DND-41 (cell line): ENCODE measurements around the gene PAQR6.
A peak's percentile ranks its signal among the peaks of the same experiment; 100 is the strongest.

Source experiments
- ATAC-seq: fragments of 200-7000 bp; cut with Tn5 transposase; 3 replicates; pipeline ENCODE4 v1.9.1; 2021; ENCODE audit warnings: low read depth; ENCODE audit not compliant: insufficient read depth
- DNase-seq: peaks from one replicate; pipeline ENCODE4 v3.0.0-alpha.2; 2020
- H2AFZ ChIP-seq: 2 replicates; pipeline ENCODE4 v1.6.0; 2012; ENCODE audit warnings: low read depth, low read length
- H3K27ac ChIP-seq: 2 replicates; pipeline ENCODE4 v1.5.1; 2012; ENCODE audit warnings: low read length, inconsistent platforms
- H3K27me3 ChIP-seq: fragments of 200-600 bp; sonication (generic); 2 replicates; pipeline ENCODE4 v1.6.0; 2012; ENCODE audit warnings: low read length, mild to moderate bottlenecking, inconsistent platforms; ENCODE audit not compliant: insufficient read depth, poor library complexity
- H3K36me3 ChIP-seq: 2 replicates; pipeline ENCODE4 v1.5.1; 2012; ENCODE audit warnings: low read length, inconsistent platforms; ENCODE audit not compliant: insufficient read depth
- H3K4me1 ChIP-seq: 2 replicates; pipeline ENCODE4 v1.5.1; 2012; ENCODE audit warnings: mild to moderate bottlenecking, low read length; ENCODE audit not compliant: insufficient read depth
- H3K4me2 ChIP-seq: 2 replicates; pipeline ENCODE4 v1.6.0; 2012; ENCODE audit warnings: mild to moderate bottlenecking, moderate library complexity, low read length, inconsistent platforms; ENCODE audit not compliant: insufficient read depth
- H3K4me3 ChIP-seq, 2 experiments: fragments of 200-600 bp in 1 of 2; shearing (Covaris generic) in 1 of 2; 2 replicates each; pipeline ENCODE4 v1.5.1; 2012 to 2016; ENCODE audit warnings: inconsistent platforms in 2 of 2, low read length in 2 of 2, mild to moderate bottlenecking in 2 of 2, low read depth in 1 of 2, moderate library complexity in 1 of 2
- H3K79me2 ChIP-seq: 2 replicates; pipeline ENCODE4 v1.6.0; 2012; ENCODE audit warnings: low read length, inconsistent platforms; ENCODE audit not compliant: insufficient read depth
- H3K9ac ChIP-seq: 2 replicates; pipeline ENCODE4 v1.6.0; 2012; ENCODE audit warnings: low read depth, mild to moderate bottlenecking, inconsistent platforms, low read length, moderate library complexity
- H3K9me3 ChIP-seq: 2 replicates; pipeline ENCODE4 v1.5.1; 2012; ENCODE audit warnings: low read length, moderate library complexity, mild to moderate bottlenecking, inconsistent platforms; ENCODE audit not compliant: insufficient read depth, severe bottlenecking
- H4K20me1 ChIP-seq: 2 replicates; pipeline ENCODE4 v1.6.0; 2012; ENCODE audit warnings: low read length; ENCODE audit not compliant: insufficient read depth
- CTCF ChIP-seq: IDR thresholded peaks from 2 replicates; pipeline ENCODE4 v1.5.1; 2012; ENCODE audit warnings: borderline replicate concordance, low read length, moderate library complexity, mild to moderate bottlenecking; ENCODE audit not compliant: poor library complexity, severe bottlenecking; ENCODE audit errors: extremely low read depth
- EZH2 ChIP-seq: IDR thresholded peaks from 3 replicates; pipeline ENCODE4 v1.6.1; 2012; ENCODE audit warnings: borderline replicate concordance, low read depth, mild to moderate bottlenecking, moderate library complexity, low read length, inconsistent platforms; ENCODE audit not compliant: severe bottlenecking

The PAQR6 gene

GRCh38 chr1:156262461-156263287 is 14.8 kb upstream of the PAQR6 start:
- DNase-seq: no peak

GRCh38 chr1:156260896-156261295 is 13.0 kb upstream of the PAQR6 start:
- Histone ChIP-seq H2AFZ (no peak overlapping the region), H3K27me3 (no peaks in the 10 kb centered on the region), H3K4me2 (no peak overlapping the region), H3K36me3 (peaks cover 93% of the 10 kb centered on the region), H3K79me2 (no peaks in the 10 kb centered on the region), H3K4me3 (no peak overlapping the region), H3K9me3 (no peaks in the 10 kb centered on the region), H3K4me1 (no peaks in the 10 kb centered on the region), H4K20me1 (peaks cover 3% of the 10 kb centered on the region; the same call in 1 of the 2 replicates), H3K9ac (no peak overlapping the region), H3K27ac (no peak overlapping the region)
- ATAC-seq (no peak), DNase-seq (no peak)
- TF ChIP-seq CTCF: no peak
- no peak for TF ChIP-seq EZH2

More at GRCh38 chr1:156262461-156263287, 14.8 kb upstream of the PAQR6 start:
- H3K27ac ChIP-seq: no peak overlapping the region
- TF ChIP-seq CTCF (no peak), EZH2 (no peak)
- peaks cover 3% of the 10 kb centered on the region; the same call in 1 of the 2 replicates for H4K20me1 ChIP-seq
- no peak overlapping the region for H3K9ac ChIP-seq
- no peak overlapping the region for H3K4me3 ChIP-seq
- no peaks in the 10 kb centered on the region for H3K27me3 ChIP-seq
- H2AFZ ChIP-seq: no peak overlapping the region
- no peaks in the 10 kb centered on the region for H3K4me1 ChIP-seq
- no peaks in the 10 kb centered on the region for H3K79me2 ChIP-seq
- H3K36me3 ChIP-seq: peaks cover 95% of the 10 kb centered on the region
- H3K9me3 ChIP-seq: no peaks in the 10 kb centered on the region
- no peak overlapping the region for H3K4me2 ChIP-seq
- no peak for ATAC-seq

- Histone ChIP-seq H3K4me1 (no peaks in the 10 kb centered on the region), H3K36me3 (peaks cover 86% of the 10 kb centered on the region), H3K27me3 (no peaks in the 10 kb centered on the region), H3K79me2 (no peaks in the 10 kb centered on the region), H3K4me2 (no peak overlapping the region), H4K20me1 (peaks cover 3% of the 10 kb centered on the region; the same call in 1 of the 2 replicates), H3K9me3 (no peaks in the 10 kb centered on the region), H2AFZ (no peak overlapping the region), H3K27ac (no peak overlapping the region), H3K9ac (no peak overlapping the region), H3K4me3 (no peak overlapping the region)
- DNase-seq: no peak
- TF ChIP-seq CTCF: peak; percentile 10
- TF ChIP-seq EZH2: no peak
- no peak for ATAC-seq
Measured at GRCh38 chr1:156259805-156260204, 11.9 kb upstream of the PAQR6 start.
